HPDE6-E6E7 (cell line): Measurements from ENCODE around the gene CEP97.
"Not testable (repeated sequence)": the region's sequence is repeated elsewhere in the genome, so short reads cannot be mapped to it uniquely, and the experiment has no call there.

Source experiments
- DNase-seq: peaks from one replicate; pipeline ENCODE4 v3.0.0; 2011; ENCODE audit warnings: missing footprints; ENCODE audit errors: extremely low spot score

Gene CEP97

GRCh38 chr3:101701696-101702634 lies 22.4 kb upstream of the CEP97 start:
- DNase-seq: no peak

GRCh38 chr3:101702726-101703125 lies 21.7 kb upstream of the CEP97 start:
- DNase-seq: no peak

DNA sequence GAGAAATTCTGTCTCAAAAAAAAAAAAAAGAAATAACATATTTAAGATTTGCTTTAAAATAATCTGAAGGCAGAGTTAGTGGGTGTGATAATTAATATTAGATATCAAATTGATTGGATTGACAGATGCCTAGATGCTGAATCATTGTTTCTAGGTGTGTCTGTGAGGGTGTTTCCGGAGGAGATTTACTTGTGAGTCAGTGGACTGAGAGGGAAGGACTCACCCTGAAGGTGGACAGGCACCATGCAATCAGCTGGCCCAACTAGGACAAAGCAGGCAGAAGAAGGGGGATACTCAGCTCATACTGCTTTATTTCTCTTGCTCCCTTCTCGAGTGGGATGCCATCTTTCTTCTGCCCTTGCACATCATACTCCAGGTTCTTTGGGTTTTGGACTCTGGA lies 21.2 kb upstream of the CEP97 start:
- peak; percentile 60 for DNase-seq

DNA sequence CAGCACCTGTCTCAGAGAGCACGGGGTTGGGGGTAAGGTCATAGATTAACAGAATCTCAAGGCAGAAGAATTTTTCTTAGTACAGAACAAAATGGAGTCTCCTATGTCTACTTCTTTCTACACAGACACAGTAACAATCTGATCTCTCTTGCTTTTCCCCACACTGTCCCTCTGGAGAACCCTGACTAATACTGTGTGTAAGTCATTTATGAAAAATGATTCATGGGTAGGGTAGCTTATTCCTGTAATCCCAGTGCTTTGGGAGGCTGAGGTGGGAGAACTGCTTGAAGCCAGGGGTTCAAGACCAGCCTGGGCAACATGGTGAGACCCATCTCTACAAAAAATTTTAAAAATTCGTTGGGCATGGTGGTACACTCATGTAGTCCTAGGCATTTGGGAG lies 19.8 kb upstream of the CEP97 start:
- DNase-seq: not testable (repeated sequence)

GRCh38 chr3:101709126-101709525 lies 15.3 kb upstream of the CEP97 start:
- DNase-seq: no peak

DNA sequence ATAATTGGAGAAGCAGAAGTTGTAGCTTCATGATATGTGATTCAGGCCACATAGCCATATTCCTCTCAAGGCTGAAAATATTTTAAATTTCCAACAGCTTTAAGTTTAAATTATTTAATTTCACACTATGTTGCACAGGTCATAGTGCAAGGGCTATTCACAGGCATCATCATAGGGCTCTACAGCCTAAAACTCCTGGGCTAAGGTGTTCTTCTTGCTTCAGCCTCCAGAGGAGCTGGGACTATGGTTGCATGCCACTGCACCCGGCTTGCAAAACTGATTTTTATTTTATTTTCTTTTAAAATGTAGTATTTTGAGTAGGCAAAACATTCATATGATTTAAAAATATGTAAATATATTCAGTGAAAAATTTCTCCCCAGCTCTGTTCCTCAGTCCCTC lies 6.0 kb upstream of the CEP97 start:
- DNase-seq: no peak

- no peak for DNase-seq
Observed at GRCh38 chr3:101719604-101720185, 4.7 kb upstream of the CEP97 start.

DNA sequence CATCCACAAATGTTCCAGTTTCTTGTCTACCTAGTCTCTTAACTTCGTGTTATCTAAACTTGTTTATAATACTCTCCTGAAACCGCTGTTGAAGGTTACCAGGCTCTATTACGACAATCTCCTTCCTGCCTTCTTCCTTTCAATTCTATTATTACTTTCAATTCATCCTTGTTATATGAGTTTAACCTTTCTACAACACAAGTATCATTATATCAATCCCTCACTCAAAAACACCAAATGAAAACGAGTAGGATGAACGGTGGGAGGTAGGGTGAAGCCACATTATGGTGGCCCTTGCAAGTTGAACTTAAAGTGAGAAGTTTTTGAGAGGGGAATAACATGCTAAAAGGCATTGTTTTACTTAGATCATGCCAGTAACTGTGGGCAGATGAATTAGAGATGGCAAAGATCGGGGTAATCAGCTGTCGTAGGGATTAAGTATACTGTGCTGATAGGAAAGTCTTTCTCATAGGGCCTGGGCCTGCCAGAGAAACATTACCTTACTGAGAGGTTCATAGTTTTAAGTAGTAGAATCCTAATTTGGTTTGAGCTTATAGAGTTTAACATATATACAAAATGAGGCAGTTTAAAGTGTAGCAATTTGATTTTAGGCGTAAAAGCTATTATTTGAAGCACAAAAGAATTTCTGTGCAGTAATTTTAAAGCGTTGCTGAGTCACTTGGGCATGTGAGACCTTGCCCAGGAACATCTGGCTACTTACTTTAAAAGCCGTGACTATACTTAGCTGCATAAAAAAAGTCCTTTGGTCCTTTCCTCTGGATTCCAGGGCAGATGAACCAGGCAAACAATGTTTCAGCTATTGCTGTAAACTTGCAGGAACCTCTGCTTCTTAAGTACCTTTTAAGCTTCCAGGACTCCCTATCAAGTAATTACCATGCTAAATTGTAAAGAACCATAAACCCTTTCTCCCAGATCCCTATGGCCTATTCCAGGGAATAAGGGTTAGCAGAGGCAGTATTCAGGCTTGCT lies 3.3 kb upstream of the CEP97 start:
- peak; percentile 45 for DNase-seq

GRCh38 chr3:101722394-101723173 lies 1.8 kb upstream of the CEP97 start:
- DNase-seq: no peak

GRCh38 chr3:101725194-101725889 lies 928 bp downstream of the CEP97 start:
- no peak for DNase-seq

- DNase-seq: no peak
Observed at GRCh38 chr3:101725890-101726275, 1.5 kb downstream of the CEP97 start.

DNA sequence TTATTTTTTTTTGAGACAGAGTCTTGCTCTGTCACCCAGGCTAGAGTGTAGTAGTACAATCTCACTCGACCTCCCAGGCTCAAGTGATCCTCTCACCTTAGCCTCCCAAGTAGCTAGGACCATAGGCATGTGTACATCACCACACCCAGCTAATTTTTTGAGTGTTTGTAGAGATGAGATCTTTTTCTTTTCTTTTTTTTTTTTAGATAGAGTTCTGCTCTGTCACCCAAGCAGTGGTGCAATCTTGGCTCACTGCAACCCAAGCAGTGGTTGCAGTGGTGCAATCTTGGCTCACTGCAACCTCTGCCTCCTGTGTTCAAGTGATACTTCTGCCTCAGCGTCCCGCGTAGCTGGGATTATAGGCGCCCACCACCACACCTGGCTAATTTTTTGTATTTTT lies 5.2 kb downstream of the CEP97 start:
- no peak for DNase-seq

DNA sequence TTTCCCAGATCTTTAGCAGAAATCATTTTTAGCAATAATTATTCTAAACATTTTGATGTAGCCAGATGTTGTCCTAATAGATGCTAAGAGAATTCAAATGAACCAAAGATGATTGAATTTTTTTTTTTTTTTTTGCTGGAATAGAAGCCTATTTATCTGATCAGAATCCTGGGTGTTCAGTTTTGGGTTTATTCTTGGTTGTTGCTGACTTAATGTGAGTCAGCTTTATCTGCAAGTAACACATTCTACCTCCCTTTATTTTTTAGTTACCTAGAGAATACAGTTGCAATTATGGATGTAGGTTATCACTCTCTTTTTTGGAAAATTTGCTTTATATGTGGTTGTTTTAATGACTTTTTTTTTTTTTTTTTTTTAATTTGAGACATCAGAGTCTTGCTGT lies 6.4 kb downstream of the CEP97 start:
- DNase-seq: no peak

DNA sequence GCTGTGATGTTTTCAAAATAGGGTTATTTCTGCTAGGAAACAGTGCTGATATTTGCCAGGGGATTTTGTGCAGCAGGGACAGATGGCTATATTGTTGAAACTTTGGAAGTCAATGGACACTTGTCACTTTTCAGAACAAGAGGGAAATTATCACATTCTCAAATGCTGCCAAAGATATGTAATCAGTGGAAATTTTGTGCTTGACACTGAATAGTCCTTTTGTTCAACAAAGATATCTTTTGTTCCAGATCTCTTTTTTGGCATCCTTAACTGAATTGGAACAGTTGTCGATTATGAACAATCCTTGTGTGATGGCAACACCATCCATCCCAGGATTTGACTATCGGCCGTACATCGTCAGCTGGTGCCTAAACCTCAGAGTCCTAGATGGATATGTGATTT lies 7.8 kb downstream of the CEP97 start:
- no peak for DNase-seq

GRCh38 chr3:101735833-101736232 lies 11.4 kb downstream of the CEP97 start:
- no peak for DNase-seq

DNA sequence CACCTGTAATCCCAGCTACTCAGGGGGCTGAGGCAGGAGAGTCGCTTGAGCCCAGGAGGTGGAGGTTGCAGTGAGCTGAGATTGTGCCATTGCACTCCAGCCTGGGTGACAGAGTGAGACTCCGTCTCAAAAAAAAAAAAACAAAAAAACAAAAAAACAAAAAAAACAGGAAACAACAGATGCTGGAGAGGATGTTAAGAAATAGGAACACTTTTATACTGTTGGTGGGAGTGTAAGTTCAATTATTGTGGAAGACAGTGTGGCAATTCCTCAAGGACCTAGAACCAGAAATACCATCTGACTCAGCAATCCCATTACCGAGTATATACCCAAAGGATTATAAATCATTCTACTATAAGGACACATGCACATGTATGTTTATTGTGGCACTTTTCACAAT lies 17.5 kb downstream of the CEP97 start:
- not testable (repeated sequence) for DNase-seq

DNA sequence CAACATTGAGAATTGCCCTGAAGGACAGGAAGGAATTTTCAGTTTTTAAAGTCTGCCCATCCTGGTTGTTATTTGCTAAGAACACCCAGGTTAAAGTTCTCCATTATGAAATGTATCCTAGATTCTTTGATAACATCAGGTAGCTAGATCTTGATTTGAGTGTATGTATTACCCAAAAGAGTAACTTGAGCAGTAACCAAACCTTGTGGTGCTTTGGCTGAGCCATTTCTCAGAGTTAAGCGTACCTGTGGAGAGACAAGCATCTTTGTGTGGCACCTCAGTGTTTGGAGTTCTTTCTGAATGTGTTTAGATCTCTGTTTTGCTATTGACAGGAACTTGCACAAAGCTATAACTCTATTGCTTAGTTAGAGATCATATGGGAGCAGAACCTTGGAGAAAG lies 20.4 kb downstream of the CEP97 start:
- DNase-seq: no peak

DNA sequence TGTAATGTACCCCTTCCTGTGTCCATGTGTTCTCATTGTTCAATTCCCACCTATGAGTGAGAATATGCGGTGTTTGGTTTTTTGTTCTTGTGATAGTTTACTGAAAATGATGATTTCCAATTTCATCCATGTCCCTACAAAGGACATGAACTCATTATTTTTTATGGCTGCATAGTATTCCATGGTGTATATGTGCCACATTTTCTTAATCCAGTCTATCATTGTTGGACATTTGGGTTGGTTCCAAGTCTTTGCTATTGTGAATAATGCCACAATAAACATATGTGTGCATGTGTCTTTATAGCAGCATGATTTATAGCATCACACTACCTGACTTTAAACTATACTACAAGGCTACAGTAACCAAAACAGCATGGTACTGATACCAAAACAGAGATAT lies 21.5 kb downstream of the CEP97 start:
- DNase-seq: not testable (repeated sequence)

GRCh38 chr3:101753386-101754113 lies 29.1 kb downstream of the CEP97 start:
- not testable (repeated sequence) for DNase-seq

- DNase-seq: no peak
Observed at GRCh38 chr3:101758224-101758623, 33.8 kb downstream of the CEP97 start.
